CD4-positive, alpha-beta T cell (primary cell): ENCODE measurements around the gene GPR55. TPM values are rescaled to one million over a fixed set of nuclear protein-coding genes. Genes with fewer than 3 reads are reported as not detected.
"Not testable (repeated sequence)": the region's sequence is repeated elsewhere in the genome, so short reads cannot be mapped to it uniquely, and the experiment has no call there.

Experiments used
- ATAC-seq: fragments of 200-7000 bp; cut with Tn5 transposase; one replicate; pipeline ENCODE4 v1.10.0; 2022; ENCODE audit warnings: mild to moderate bottlenecking; ENCODE audit not compliant: poor library complexity
- CTCF ChIA-PET: fragments of 350-600 bp; sonication (Branson Sonifier 250); formaldehyde crosslinking; loops from one replicate; lab custom pipeline; 2021; ENCODE audit warnings: antibody characterized with exemption, inconsistent platforms; lab: Charles Lee
- POLR2A ChIA-PET: fragments of 350-600 bp; sonication (Branson Sonifier 250); formaldehyde crosslinking; loops from one replicate; lab custom pipeline; 2021; ENCODE audit warnings: antibody characterized with exemption, inconsistent platforms; lab: Charles Lee
- DNase-seq, 14 experiments: peaks; one replicate each; pipeline ENCODE4 v3.0.0-alpha.2; 2013 to 2020; ENCODE audit warnings: mixed read lengths in 2 of 14
- H3K27ac ChIP-seq, 2 donors: one replicate each; pipeline versions ENCODE4 v1.5.1 to v1.7.0; 2013; ENCODE audit warnings: low read length in 2 of 2, low read depth in 1 of 2, mild to moderate bottlenecking in 1 of 2
- H3K27me3 ChIP-seq, 2 experiments: 1 replicate in 1 of 2; 2 replicates in 1 of 2; pipeline versions ENCODE4 v1.6.1 to v1.7.0; 2013; ENCODE audit warnings: low read length in 2 of 2, control low read depth in 1 of 2, mild to moderate bottlenecking in 1 of 2, moderate library complexity in 1 of 2; ENCODE audit not compliant: insufficient read depth in 2 of 2, control insufficient read depth in 1 of 2
- H3K36me3 ChIP-seq: one replicate; pipeline ENCODE4 v1.6.1; 2013; ENCODE audit warnings: low read length, control low read depth; ENCODE audit not compliant: insufficient read depth
- H3K4me1 ChIP-seq: one replicate; pipeline ENCODE4 v1.6.1; 2013; ENCODE audit warnings: low read length, control low read depth; ENCODE audit not compliant: insufficient read depth
- H3K4me3 ChIP-seq: one replicate; pipeline ENCODE4 v1.5.1; 2013; ENCODE audit warnings: mild to moderate bottlenecking, low read length, moderate library complexity
- H3K9me3 ChIP-seq, 2 experiments: 1 replicate in 1 of 2; 2 replicates in 1 of 2; pipeline versions ENCODE4 v1.6.1 to v1.7.0; 2013; ENCODE audit warnings: low read length in 2 of 2, mild to moderate bottlenecking in 2 of 2, control low read depth in 1 of 2, moderate library complexity in 1 of 2; ENCODE audit not compliant: control insufficient read depth in 1 of 2, insufficient read depth in 1 of 2
- H3K27ac Mint-ChIP-seq: one replicate; pipeline ENCODE4 v1.8.0; 2020; ENCODE audit warnings: mixed read lengths
- H3K27me3 Mint-ChIP-seq: one replicate; pipeline ENCODE4 v1.8.0; 2021; ENCODE audit warnings: mixed read lengths
- H3K36me3 Mint-ChIP-seq: one replicate; pipeline ENCODE4 v1.8.0; 2021; ENCODE audit warnings: low read depth, mixed read lengths
- H3K4me1 Mint-ChIP-seq: one replicate; pipeline ENCODE4 v1.8.0; 2021; ENCODE audit warnings: low read depth, mixed read lengths
- H3K4me3 Mint-ChIP-seq: one replicate; pipeline ENCODE4 v1.8.0; 2020; ENCODE audit warnings: mild to moderate bottlenecking, mixed read lengths
- H3K9me3 Mint-ChIP-seq: one replicate; pipeline ENCODE4 v1.8.0; 2020; ENCODE audit warnings: mixed read lengths
- intact Hi-C, 2 experiments: fragments of 100-400 bp; cut with DNase I in 1 of 2; cut with micrococcal nuclease in 1 of 2; formaldehyde crosslinking; loops; one replicate each; pipeline versions ENCODE4 v1.15.1 to v1.9.0; 2023 to 2025; cut with DNase I, micrococcal nuclease
- total RNA-seq, 174 experiments: library from RNA in 2 of 174; stranded (reverse) in 2 of 174; gene quantifications; one replicate each; pipeline ENCODE4 v1.2.3 and lab custom pipeline; 2021 to 2026
- TF ChIP-seq, protein P1 (sequence below): fragments of 200-600 bp; IDR thresholded peaks from one replicate; pipeline ENCODE4 v1.8.0; 2022; ENCODE audit warnings: antibody characterized with exemption, mild to moderate bottlenecking

Gene GPR55
- total RNA-seq, 2 experiments from 2014 or later: 2.9 to 3.8 TPM

DNA sequence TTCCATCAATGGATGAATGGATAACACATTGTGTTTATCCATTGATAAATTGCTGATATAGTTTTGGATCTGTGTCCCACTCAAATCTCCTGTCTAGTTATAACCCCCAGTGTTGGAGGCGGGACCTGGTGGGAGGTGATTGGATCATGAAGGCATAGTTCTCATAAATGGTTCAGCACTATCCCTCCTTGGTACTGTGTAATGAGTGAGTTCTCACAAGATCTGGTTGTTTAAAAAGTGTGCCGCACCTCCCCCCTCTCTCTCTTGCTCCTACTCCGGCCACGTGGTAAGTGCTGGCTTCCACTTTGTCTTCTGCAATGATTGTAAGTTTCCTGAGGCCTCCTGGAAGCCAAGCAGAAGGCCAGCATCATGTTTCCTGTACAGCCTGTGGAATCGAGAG lies 47.0 kb upstream of the GPR55 start:
- ChIA-PET CTCF (no interaction called here), POLR2A (no interaction called here)
- Mint-ChIP-seq H3K27me3 (no peaks in the 10 kb centered on the region), H3K27ac (no peak overlapping the region), H3K4me1 (peaks cover 24% of the 10 kb centered on the region), H3K9me3 (no peaks in the 10 kb centered on the region), H3K4me3 (no peak overlapping the region), H3K36me3 (no peaks in the 10 kb centered on the region)
- no peak overlapping the region for H3K27ac ChIP-seq
- no peak overlapping the region for H3K4me3 ChIP-seq
- intact Hi-C loops: no loop called here
- H3K4me1 ChIP-seq: peaks cover 34% of the 10 kb centered on the region
- H3K36me3 ChIP-seq: no peaks in the 10 kb centered on the region
- ATAC-seq (no peak), DNase-seq (no peak)
- no peaks in the 10 kb centered on the region for H3K27me3 ChIP-seq
- H3K9me3 ChIP-seq: no peaks in the 10 kb centered on the region
- TF ChIP-seq, protein P1, sequence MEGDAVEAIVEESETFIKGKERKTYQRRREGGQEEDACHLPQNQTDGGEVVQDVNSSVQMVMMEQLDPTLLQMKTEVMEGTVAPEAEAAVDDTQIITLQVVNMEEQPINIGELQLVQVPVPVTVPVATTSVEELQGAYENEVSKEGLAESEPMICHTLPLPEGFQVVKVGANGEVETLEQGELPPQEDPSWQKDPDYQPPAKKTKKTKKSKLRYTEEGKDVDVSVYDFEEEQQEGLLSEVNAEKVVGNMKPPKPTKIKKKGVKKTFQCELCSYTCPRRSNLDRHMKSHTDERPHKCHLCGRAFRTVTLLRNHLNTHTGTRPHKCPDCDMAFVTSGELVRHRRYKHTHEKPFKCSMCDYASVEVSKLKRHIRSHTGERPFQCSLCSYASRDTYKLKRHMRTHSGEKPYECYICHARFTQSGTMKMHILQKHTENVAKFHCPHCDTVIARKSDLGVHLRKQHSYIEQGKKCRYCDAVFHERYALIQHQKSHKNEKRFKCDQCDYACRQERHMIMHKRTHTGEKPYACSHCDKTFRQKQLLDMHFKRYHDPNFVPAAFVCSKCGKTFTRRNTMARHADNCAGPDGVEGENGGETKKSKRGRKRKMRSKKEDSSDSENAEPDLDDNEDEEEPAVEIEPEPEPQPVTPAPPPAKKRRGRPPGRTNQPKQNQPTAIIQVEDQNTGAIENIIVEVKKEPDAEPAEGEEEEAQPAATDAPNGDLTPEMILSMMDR: no peak

DNA sequence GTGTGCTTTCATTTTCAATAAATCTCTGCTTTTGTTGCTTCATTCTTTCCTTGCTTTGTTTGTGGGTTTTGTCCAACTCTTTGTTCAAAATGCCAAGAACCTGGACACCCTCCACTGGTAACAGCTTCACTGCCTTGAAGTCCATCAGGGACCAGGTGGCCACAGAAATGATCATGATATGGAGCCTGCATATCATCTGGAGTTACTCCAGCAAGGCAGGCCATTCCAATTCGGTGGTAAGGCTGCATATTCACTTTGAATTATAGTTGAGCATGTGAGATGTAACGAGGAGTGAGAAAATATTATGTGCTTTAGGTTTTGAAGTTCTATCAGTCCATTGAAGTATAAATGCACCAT lies 44.6 kb upstream of the GPR55 start:
- Histone ChIP-seq H3K36me3 (no peaks in the 10 kb centered on the region), H3K27ac (no peak overlapping the region), H3K9me3 (no peaks in the 10 kb centered on the region), H3K4me3 (peak overlapping the region; percentile 38), H3K4me1 (peaks cover 31% of the 10 kb centered on the region), H3K27me3 (no peaks in the 10 kb centered on the region)
- intact Hi-C loops: no loop called here
- Mint-ChIP-seq H3K4me3 (no peak overlapping the region), H3K27ac (no peak overlapping the region), H3K36me3 (no peaks in the 10 kb centered on the region), H3K9me3 (no peaks in the 10 kb centered on the region), H3K27me3 (no peaks in the 10 kb centered on the region), H3K4me1 (peaks cover 17% of the 10 kb centered on the region)
- CTCF ChIA-PET: interaction anchor here (1.3 to 1.4 kb wide), 2 partner anchors 10 to 18 kb away, joined by 4 read pairs; no protein-coding TSS in a partner anchor
- ATAC-seq (no peak), DNase-seq (no peak)
- TF ChIP-seq, protein P1: no peak
- POLR2A ChIA-PET: no interaction called here

DNA sequence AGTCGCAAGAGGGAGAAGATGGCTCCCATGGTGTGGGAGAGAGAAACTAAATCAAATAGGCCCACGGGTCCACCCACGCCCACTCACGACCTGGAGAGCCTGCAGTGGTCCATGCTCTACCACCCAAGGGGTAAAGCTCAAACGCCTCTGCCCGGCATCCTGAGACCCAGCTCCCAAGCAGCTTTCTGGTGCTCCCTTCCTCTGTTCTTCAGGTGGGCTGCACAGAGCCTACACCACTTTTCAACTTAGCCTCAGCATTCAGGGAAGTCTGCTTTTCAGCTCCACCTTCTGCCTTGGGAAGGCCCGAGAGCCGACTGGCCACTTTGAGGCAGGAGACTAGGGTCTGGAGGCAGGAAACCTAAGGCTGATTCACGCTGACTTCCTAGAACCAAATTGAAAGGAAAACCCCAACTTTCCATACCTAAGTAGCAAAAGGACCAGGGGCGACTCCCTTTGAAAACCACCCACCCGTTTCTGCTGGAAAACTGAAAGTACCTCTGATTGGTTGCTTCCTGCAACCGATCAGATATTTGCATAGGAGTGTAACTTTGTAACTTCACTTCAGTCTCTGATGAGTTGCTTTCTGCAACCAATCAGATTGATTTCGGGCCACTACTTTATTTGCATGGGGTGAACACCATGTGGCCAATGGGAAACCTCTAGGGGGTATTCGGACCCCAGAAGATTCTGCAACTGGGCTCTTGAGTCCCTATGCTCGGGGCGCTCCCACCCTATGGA lies 44.0 kb upstream of the GPR55 start:
- H3K9me3 ChIP-seq: no peaks in the 10 kb centered on the region
- Mint-ChIP-seq H3K4me1 (peaks cover 12% of the 10 kb centered on the region), H3K4me3 (peak overlapping the region; percentile 51), H3K9me3 (no peaks in the 10 kb centered on the region), H3K36me3 (no peaks in the 10 kb centered on the region), H3K27ac (no peak overlapping the region), H3K27me3 (no peaks in the 10 kb centered on the region)
- no peaks in the 10 kb centered on the region for H3K36me3 ChIP-seq
- H3K27ac ChIP-seq: no peak overlapping the region
- ChIA-PET CTCF (no interaction called here), POLR2A (no interaction called here)
- H3K27me3 ChIP-seq: no peaks in the 10 kb centered on the region
- no peak for ATAC-seq
- intact Hi-C loops: no loop called here
- DNase-seq: peak in 1 of 14 experiments; percentile 21
- peak overlapping the region; percentile 38 for H3K4me3 ChIP-seq
- TF ChIP-seq, protein P1: no peak
- peaks cover 25% of the 10 kb centered on the region for H3K4me1 ChIP-seq

DNA sequence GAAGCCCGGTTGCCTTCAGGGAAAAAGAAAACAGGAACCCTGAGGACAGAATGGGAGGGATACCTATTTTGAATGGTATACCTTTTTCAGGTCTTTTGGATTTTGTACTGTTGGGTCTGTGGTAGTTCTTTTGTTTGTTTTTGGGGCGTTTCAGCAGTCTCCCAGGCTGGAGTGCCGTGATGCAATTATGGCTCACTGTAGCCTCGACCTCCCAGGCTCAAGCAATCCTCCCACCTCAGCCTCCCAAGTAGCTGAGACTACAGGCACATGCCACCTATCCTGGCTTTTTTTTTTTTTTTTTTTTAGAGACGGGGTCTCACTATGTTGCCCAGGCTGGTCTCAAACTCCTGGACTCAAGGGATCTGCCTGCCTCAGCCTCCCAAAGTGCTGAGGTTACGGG lies 43.3 kb upstream of the GPR55 start:
- POLR2A ChIA-PET, H3K4me3 ChIP-seq, H3K9me3 Mint-ChIP-seq, H3K36me3 ChIP-seq, H3K9me3 ChIP-seq, DNase-seq, H3K27me3 Mint-ChIP-seq, H3K27me3 ChIP-seq, H3K4me3 Mint-ChIP-seq, ATAC-seq, H3K27ac Mint-ChIP-seq, intact Hi-C loops, CTCF ChIA-PET, H3K27ac ChIP-seq, H3K36me3 Mint-ChIP-seq, H3K4me1 Mint-ChIP-seq: not testable (repeated sequence)
- peaks cover 18% of the 10 kb centered on the region for H3K4me1 ChIP-seq
